ENCODE measurements around the gene SNX30. TPM values are rescaled to one million over a fixed set of nuclear protein-coding genes. Genes with fewer than 3 reads are reported as not detected.

The SNX30 gene
- polyA plus RNA-seq, 1 donor, result 22.4 TPM

DNA sequence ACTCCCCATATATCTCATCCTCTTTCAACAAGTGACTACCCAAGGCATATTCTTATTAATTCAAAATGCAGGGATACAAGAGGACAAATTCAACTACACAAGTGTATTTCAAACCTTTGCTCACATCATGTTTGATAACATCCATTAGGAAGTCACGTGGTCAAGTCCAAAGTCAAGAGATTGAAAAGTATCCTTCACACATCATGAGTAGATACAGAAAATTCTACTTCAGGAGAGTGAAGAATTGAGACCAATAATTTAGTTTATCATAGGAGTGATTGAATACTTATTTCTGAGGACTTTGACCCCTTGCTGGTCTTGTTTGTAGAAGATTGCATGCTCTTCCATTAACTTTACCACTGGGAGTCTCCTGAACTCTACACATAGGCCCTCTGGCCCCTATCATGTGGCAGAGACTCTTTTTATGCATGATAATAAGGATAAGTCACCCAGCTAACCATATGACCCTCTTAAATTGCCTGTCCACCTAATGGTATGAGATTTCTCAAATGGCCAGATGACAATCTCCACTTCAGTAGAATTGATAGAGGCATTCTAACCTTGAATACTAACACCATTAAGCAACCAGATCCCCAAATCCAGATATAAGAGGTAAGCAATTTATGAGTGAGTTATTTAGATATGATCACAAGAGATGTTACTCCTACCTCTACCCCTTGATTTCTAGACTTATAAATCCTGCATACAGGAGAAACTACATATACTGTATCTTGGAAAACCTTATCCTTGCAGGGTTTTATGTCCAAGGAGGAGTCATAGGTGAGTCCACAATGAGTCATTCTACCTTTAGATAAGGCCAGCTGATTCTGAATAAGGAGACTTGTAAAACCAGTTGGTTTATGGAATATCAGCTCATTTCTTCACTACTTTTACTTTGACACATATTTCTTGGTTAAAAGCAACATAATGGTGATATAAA, 166.8 kb downstream of the SNX30 start:
- Histone ChIP-seq H3K27ac (ENCODE audit: low read length) (peak overlapping the region; percentile 50), H3K4me1 (ENCODE audit: control insufficient read depth, insufficient read depth, low read length) (peaks cover 16% of the 10 kb centered on the region), H3K36me3 (ENCODE audit: control insufficient read depth, insufficient read depth, low read length) (no peaks in the 10 kb centered on the region), H3K4me3 (ENCODE audit: low read length) (no peak overlapping the region), H3K27me3 (ENCODE audit: control insufficient read depth, insufficient read depth, low read length) (peaks cover 5% of the 10 kb centered on the region), H3K9me3 (ENCODE audit: control insufficient read depth, low read depth, low read length) (no peaks in the 10 kb centered on the region)
- peak; percentile 30 to 67 for DNase-seq
- WGBS (ENCODE audit: insufficient coverage, low lambda C conversion rate), result no CpG with 5 or more reads among the region's 1 CpG

DNA sequence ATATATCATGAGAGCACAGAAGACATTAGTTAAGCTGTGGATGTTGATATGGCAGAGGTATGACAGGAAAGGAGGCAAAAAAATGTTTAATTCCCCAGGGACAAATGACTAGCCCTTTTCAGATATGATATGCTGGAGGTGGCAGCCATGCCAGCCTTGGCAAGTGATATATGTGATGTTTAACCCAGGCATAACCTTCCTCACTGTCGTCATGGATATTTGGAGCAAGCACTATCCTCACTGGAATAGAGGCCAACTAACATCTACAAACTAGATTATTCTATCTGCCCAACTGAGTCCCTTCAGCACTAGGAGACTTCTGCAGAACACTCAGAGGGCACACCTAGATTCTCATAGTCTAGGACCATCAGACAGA, 167.4 kb downstream of the SNX30 start:
- Histone ChIP-seq H3K4me1 (ENCODE audit: control insufficient read depth, insufficient read depth, low read length) (peaks cover 16% of the 10 kb centered on the region), H3K9me3 (ENCODE audit: control insufficient read depth, low read depth, low read length) (no peaks in the 10 kb centered on the region), H3K4me3 (ENCODE audit: low read length) (no peak overlapping the region), H3K27me3 (ENCODE audit: control insufficient read depth, insufficient read depth, low read length) (peaks cover 5% of the 10 kb centered on the region), H3K27ac (ENCODE audit: low read length) (peak overlapping the region; percentile 10), H3K36me3 (ENCODE audit: control insufficient read depth, insufficient read depth, low read length) (no peaks in the 10 kb centered on the region)
- DNase-seq, result no peak
- no CpG with 5 or more reads among the region's 1 CpG for WGBS (ENCODE audit: insufficient coverage, low lambda C conversion rate)

- peaks cover 11% of the 10 kb centered on the region for H3K27me3 ChIP-seq (ENCODE audit: control insufficient read depth, insufficient read depth, low read length)
- H3K4me1 ChIP-seq (ENCODE audit: control insufficient read depth, insufficient read depth, low read length), result peaks cover 16% of the 10 kb centered on the region
- H3K4me3 ChIP-seq (ENCODE audit: low read length), result no peak overlapping the region
- no CpG with 5 or more reads among the region's 3 CpGs for WGBS (ENCODE audit: insufficient coverage, low lambda C conversion rate)
- DNase-seq, result peak in 1 of 2 donors; percentile 27
- H3K36me3 ChIP-seq (ENCODE audit: control insufficient read depth, insufficient read depth, low read length), result no peaks in the 10 kb centered on the region
- no peak overlapping the region for H3K27ac ChIP-seq (ENCODE audit: low read length)
- H3K9me3 ChIP-seq (ENCODE audit: control insufficient read depth, low read depth, low read length), result no peaks in the 10 kb centered on the region
Measured at GRCh38 chr9:112921549-112921948, 171.0 kb downstream of the SNX30 start.

Other genes with a start within 250 kb of the SNX30 start
- 23.7 TPM for gene INIP, start 32.6 kb upstream of the SNX30 start, polyA plus RNA-seq
- 0.43 TPM for gene SLC46A2, start 140.1 kb downstream of the SNX30 start, polyA plus RNA-seq

Data from large intestine (tissue), 3 donors.